Fibroblast of pulmonary artery (primary cell): ENCODE data around the gene GRIK4.

Experiments
- DNase-seq: peaks from one replicate; pipeline ENCODE4 v3.0.0-alpha.2; 2010; ENCODE audit warnings: low read depth
- H3K4me3 ChIP-seq: replicated peaks from 2 replicates; pipeline ENCODE4 v1.5.1; 2011; ENCODE audit warnings: low read depth, mild to moderate bottlenecking, control low read depth, low read length, moderate library complexity
- TF ChIP-seq, protein P1 (sequence below): IDR thresholded peaks from 2 replicates; pipeline ENCODE4 v1.5.1; 2011; ENCODE audit warnings: mild to moderate bottlenecking, control low read depth, low read length, inconsistent platforms; ENCODE audit errors: missing control alignments

The GRIK4 gene, protein sequence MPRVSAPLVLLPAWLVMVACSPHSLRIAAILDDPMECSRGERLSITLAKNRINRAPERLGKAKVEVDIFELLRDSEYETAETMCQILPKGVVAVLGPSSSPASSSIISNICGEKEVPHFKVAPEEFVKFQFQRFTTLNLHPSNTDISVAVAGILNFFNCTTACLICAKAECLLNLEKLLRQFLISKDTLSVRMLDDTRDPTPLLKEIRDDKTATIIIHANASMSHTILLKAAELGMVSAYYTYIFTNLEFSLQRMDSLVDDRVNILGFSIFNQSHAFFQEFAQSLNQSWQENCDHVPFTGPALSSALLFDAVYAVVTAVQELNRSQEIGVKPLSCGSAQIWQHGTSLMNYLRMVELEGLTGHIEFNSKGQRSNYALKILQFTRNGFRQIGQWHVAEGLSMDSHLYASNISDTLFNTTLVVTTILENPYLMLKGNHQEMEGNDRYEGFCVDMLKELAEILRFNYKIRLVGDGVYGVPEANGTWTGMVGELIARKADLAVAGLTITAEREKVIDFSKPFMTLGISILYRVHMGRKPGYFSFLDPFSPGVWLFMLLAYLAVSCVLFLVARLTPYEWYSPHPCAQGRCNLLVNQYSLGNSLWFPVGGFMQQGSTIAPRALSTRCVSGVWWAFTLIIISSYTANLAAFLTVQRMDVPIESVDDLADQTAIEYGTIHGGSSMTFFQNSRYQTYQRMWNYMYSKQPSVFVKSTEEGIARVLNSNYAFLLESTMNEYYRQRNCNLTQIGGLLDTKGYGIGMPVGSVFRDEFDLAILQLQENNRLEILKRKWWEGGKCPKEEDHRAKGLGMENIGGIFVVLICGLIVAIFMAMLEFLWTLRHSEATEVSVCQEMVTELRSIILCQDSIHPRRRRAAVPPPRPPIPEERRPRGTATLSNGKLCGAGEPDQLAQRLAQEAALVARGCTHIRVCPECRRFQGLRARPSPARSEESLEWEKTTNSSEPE

DNA sequence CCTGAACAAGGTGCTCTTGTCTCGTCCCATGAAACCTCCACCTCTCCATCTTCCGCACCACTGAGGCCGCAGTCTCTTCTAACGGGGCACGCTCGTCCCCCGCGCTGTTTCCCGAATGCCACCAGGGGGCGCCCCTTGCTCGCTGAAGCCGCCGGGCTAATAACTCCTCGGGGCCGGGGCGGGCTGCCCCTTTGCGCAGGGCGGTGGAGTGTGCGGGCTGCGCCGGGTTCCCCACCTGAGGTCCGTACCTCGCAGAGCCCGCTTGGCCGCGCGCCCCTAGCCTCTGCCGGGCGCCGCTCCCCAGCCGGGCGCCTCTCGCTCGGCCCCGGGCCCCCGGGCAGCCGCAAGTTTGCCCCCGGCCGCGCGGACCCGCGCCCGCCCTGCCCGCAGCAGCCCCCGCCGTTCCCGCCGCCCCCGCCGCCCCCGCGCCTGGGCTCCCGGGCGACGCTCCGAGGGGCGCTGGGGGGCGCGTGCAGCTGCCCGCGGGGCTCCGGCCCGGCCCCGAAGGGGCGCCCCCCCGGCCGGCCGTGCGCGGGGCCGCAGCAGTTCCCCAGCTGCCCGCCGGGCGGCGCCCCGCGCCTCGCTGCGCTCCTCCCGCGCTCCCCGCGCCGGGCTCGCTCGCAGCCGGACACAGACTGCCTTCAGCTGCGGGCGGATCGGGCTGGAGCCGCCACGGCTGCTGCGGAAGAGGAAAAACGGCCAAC is at the start of gene GRIK4:
Gene GRIK4, plus strand, starts transcription at position 633 of the 704 bp plus-strand sequence. CDS start 148,571 bp downstream, outside the sequence.
- H3K4me3 ChIP-seq = peak within 1 kb of the TSS; percentile 37
- DNase-seq = peak; percentile 72
- TF ChIP-seq, protein P1, sequence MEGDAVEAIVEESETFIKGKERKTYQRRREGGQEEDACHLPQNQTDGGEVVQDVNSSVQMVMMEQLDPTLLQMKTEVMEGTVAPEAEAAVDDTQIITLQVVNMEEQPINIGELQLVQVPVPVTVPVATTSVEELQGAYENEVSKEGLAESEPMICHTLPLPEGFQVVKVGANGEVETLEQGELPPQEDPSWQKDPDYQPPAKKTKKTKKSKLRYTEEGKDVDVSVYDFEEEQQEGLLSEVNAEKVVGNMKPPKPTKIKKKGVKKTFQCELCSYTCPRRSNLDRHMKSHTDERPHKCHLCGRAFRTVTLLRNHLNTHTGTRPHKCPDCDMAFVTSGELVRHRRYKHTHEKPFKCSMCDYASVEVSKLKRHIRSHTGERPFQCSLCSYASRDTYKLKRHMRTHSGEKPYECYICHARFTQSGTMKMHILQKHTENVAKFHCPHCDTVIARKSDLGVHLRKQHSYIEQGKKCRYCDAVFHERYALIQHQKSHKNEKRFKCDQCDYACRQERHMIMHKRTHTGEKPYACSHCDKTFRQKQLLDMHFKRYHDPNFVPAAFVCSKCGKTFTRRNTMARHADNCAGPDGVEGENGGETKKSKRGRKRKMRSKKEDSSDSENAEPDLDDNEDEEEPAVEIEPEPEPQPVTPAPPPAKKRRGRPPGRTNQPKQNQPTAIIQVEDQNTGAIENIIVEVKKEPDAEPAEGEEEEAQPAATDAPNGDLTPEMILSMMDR = peak; percentile 77

DNA sequence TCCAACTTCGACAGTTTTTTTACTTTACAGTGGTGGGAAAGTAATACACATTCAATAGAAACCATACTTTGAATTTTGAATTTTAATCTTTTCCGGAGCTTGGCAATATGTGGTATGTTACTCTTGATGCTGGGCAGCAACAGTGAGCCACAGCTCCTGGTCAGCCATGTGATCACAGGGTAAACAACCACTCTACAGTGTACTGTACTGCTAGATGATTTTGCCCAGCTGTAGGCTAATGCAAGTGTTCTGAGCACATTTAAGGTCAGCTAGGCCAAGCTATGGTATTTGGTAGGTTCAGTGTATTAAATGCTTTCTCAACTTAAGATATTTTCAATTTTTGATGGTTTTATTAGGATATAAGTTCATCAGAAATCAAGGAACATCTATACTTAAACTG is 48.7 kb upstream of the GRIK4 start:
- H3K4me3 ChIP-seq = no peak overlapping the region
- TF ChIP-seq, protein P1 = no peak
- DNase-seq = no peak

DNA sequence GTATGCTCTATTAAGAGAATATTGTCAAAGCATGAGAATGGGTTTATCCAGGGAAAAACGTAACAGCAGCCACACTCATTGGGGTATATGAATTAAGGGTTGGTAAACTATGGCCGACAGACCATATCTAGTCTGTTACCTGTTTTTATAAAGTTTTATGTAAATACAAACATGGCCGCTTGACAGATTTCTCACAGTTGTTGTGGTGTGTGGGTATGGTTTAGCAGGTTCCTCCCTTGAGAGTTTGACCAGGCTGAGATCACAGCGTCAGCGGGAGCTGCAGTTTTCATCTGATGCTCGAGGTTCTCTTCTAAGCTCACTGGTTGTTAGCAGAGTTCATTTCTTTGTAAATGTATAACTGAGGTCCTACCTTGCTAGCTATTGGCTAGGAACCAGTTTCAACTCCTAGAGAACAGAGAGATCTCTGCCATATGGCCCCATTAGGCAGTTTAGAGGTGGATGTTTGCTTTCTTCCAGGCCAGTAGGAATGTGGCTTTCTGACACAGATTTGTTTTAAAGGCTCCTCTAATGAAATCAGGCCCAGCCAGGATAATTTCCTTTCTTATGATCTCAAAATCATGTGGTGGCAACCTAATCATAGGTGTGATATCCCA is 45.5 kb upstream of the GRIK4 start:
- DNase-seq = no peak
- TF ChIP-seq, protein P1 = no peak
- H3K4me3 ChIP-seq = no peak overlapping the region

DNA sequence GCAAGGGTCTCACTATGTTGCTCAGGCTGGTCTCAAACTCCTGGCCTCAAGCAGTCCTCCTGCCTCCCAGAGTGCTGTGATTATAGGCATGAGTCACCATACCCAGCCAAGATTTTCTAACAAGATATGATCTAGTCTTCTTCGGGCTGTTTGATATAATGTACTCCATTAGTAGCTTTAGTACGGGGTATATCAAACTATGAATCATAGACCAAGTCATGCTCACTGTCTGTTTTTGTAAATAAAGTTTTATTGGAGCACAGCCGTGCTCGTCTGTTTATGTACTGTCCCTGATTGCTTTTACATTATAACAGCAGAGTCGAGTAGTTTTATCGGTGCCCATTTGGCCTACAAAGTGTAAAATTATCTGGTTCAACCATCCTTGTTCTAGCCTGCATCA is 43.9 kb upstream of the GRIK4 start:
- H3K4me3 ChIP-seq = no peak overlapping the region
- DNase-seq = peak; percentile 4
- TF ChIP-seq, protein P1 = no peak

DNA sequence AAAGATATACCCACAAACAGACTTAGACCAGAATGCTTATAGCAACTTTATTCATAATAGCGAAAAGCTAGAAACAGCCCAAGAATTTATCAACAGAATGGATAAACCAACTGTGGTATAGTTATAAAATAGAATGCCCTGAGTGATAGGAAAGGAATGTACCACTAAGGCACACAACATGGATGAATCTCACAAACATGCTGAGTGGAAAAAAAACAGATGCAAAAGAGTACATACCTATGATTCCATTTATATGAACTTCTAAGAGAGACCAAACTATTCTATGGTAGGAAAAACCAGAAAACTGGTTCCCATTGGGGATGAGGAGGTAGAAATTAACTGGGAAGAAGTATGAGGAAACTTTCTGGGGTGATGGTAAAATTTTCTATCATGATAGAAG is 40.4 kb upstream of the GRIK4 start:
- H3K4me3 ChIP-seq = no peak overlapping the region
- peak; percentile 61 for DNase-seq
- TF ChIP-seq, protein P1 = no peak

DNA sequence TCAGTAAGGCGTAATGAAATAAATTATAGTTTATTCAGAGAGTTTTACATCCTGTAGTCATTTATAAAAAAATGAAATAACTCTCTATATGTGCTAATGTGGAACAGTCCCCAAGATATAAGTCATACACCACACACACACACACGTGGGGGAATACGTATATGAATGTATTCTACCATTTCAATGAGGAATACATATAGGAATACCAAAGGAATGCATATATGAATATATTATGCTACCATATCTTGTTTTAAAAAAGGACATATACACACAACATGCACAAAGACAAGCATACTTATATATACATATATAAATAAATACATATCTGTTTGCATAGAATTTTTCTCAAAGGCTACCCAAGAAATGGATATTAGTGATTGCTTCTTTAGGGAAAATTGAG is 39.6 kb upstream of the GRIK4 start:
- no peak overlapping the region for H3K4me3 ChIP-seq
- TF ChIP-seq, protein P1 = no peak
- no peak for DNase-seq
